Esophagus squamous epithelium (tissue), 4 donors: Measurements from ENCODE around the gene ARHGEF11.

Experiments
- POLR2A ChIP-seq, 4 donors: fragments of 450-650 bp; IDR thresholded peaks; one replicate each; pipeline ENCODE4 v1.6.1; 2017; ENCODE audit warnings: antibody characterized with exemption in 4 of 4, mild to moderate bottlenecking in 4 of 4, moderate library complexity in 3 of 4
- TF ChIP-seq, protein P1 (sequence below), 6 experiments: fragments of 450-650 bp in 4 of 6; fragments of 200-600 bp in 2 of 6; sonication (generic) in 2 of 6; IDR thresholded peaks; one replicate each; pipeline ENCODE4 v1.5.1; 2016 to 2019; ENCODE audit warnings: antibody characterized with exemption in 6 of 6, mild to moderate bottlenecking in 4 of 6, moderate library complexity in 4 of 6

- TF ChIP-seq, protein P1, sequence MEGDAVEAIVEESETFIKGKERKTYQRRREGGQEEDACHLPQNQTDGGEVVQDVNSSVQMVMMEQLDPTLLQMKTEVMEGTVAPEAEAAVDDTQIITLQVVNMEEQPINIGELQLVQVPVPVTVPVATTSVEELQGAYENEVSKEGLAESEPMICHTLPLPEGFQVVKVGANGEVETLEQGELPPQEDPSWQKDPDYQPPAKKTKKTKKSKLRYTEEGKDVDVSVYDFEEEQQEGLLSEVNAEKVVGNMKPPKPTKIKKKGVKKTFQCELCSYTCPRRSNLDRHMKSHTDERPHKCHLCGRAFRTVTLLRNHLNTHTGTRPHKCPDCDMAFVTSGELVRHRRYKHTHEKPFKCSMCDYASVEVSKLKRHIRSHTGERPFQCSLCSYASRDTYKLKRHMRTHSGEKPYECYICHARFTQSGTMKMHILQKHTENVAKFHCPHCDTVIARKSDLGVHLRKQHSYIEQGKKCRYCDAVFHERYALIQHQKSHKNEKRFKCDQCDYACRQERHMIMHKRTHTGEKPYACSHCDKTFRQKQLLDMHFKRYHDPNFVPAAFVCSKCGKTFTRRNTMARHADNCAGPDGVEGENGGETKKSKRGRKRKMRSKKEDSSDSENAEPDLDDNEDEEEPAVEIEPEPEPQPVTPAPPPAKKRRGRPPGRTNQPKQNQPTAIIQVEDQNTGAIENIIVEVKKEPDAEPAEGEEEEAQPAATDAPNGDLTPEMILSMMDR (IDR thresholded peaks at IDR 0.05): no peak
- no peak for TF ChIP-seq POLR2A (IDR thresholded peaks at IDR 0.05)
These were observed 39.6 kb downstream of the ARHGEF11 start for GRCh38 chr1:157005965-157006364.
